K562 (cell line): ENCODE data around the gene SGMS1. TPM values are rescaled to one million over a fixed set of nuclear protein-coding genes. Genes with fewer than 3 reads are reported as not detected.

Experiments used
- ATAC-seq: fragments of 200-7000 bp; cut with Tn5 transposase; 3 replicates; pipeline ENCODE4 v1.9.1; 2020; ENCODE audit warnings: moderate library complexity
- BruUV-seq: library from RNA; stranded (reverse); fragments of 400-500 nt; replicated peaks from 2 replicates; lab custom pipeline; 2021; lab: Mats Ljungman, UMichigan
- CTCF ChIA-PET: fragments of 300-600 bp; formaldehyde crosslinking; extraction: SDS; loops from one replicate; lab custom pipeline; 2021; ENCODE audit warnings: low intra/inter-chr PET ratio; lab: Yijun Ruan, JAX
- POLR2A ChIA-PET: fragments of 300-600, 350-650 bp; sonication (Branson Sonifier 250); formaldehyde crosslinking; extraction: SDS; loops from one replicate; lab custom pipeline; 2021; ENCODE audit warnings: antibody characterized with exemption, inconsistent platforms; lab: Yijun Ruan, JAX
- DNase-seq, 4 experiments: peaks; one replicate each; pipeline versions ENCODE4 v3.0.0 to v3.0.0-alpha.2; 2011 to 2018; ENCODE audit warnings: low spot score in 3 of 4, mixed read lengths in 3 of 4; ENCODE audit errors: extremely low read depth in 1 of 4
- FAIRE-seq: peaks from 2 replicates; lab custom pipeline; 2011; peaks lifted over from hg19 to GRCh38; lab: Jason Lieb, UNC
- H2AFZ ChIP-seq: 2 replicates; pipeline ENCODE4 v1.6.0; 2011; ENCODE audit warnings: low read depth, low read length, control low read depth, inconsistent platforms
- H3K27ac ChIP-seq: fragments of 200-600 bp; 3 replicates; pipeline ENCODE4 v1.8.0; 2011; ENCODE audit warnings: low read depth, mild to moderate bottlenecking, control low read depth, inconsistent platforms, low read length, moderate library complexity, mixed read lengths; ENCODE audit errors: extremely low read depth
- H3K27me3 ChIP-seq, 2 experiments: fragments of 300-600 bp in 1 of 2; 2 replicates in 1 of 2; 3 replicates in 1 of 2; pipeline versions ENCODE4 v1.6.0 to v1.8.0; 2011; ENCODE audit warnings: inconsistent platforms in 2 of 2, low read length in 2 of 2, mild to moderate bottlenecking in 1 of 2, mixed read lengths in 1 of 2, moderate library complexity in 1 of 2; ENCODE audit not compliant: control insufficient read depth in 2 of 2, insufficient read depth in 2 of 2
- H3K36me3 ChIP-seq: fragments of 300-600 bp; 3 replicates; pipeline ENCODE4 v1.8.0; 2011; ENCODE audit warnings: mild to moderate bottlenecking, low read length, inconsistent platforms; ENCODE audit not compliant: control insufficient read depth, insufficient read depth
- H3K4me1 ChIP-seq, 2 experiments: fragments of 200-600 bp in 1 of 2; replicated peaks in 1 of 2; 2 replicates in 1 of 2; 3 replicates in 1 of 2; pipeline versions ENCODE4 v1.5.1 to v1.8.0; 2011; ENCODE audit warnings: inconsistent platforms in 2 of 2, low read length in 2 of 2, mild to moderate bottlenecking in 1 of 2, mixed read lengths in 1 of 2, moderate library complexity in 1 of 2; ENCODE audit not compliant: control insufficient read depth in 2 of 2, insufficient read depth in 2 of 2
- H3K4me2 ChIP-seq: 2 replicates; pipeline ENCODE4 v1.6.1; 2011; ENCODE audit warnings: low read length, control low read depth, inconsistent platforms, mixed read lengths; ENCODE audit not compliant: insufficient read depth
- H3K4me3 ChIP-seq: fragments of 200-600 bp; sonication (generic), shearing (Covaris generic); 2 replicates; pipeline ENCODE4 v1.5.1; 2016; ENCODE audit warnings: control low read depth, inconsistent platforms
- H3K79me2 ChIP-seq: fragments of 200-600 bp; 3 replicates; pipeline ENCODE4 v1.8.0; 2011; ENCODE audit warnings: low read length, inconsistent platforms; ENCODE audit not compliant: control insufficient read depth, insufficient read depth
- H3K9ac ChIP-seq, 2 experiments: 2 replicates each; pipeline versions ENCODE4 v1.6.0 to v1.6.1; 2011; ENCODE audit warnings: low read depth in 2 of 2, low read length in 2 of 2, control low read depth in 1 of 2, inconsistent platforms in 1 of 2, mild to moderate bottlenecking in 1 of 2, mixed read lengths in 1 of 2; ENCODE audit not compliant: insufficient read depth in 1 of 2
- H3K9me1 ChIP-seq: one replicate; pipeline ENCODE4 v1.6.0; 2011; ENCODE audit warnings: inconsistent platforms, mild to moderate bottlenecking, low read length, moderate library complexity; ENCODE audit not compliant: control insufficient read depth, insufficient read depth
- H3K9me3 ChIP-seq: replicated peaks from 2 replicates; pipeline ENCODE4 v1.5.1; 2011; ENCODE audit warnings: low read depth, low read length, inconsistent platforms; ENCODE audit not compliant: control insufficient read depth, insufficient read depth
- H4K20me1 ChIP-seq: replicated peaks from 2 replicates; pipeline ENCODE4 v1.6.1; 2011; ENCODE audit warnings: low read length, inconsistent platforms, mixed read lengths; ENCODE audit not compliant: control insufficient read depth, insufficient read depth
- ATF4 ChIP-seq: fragments of 450-650 bp; formaldehyde crosslinking; IDR thresholded peaks from 2 replicates; pipeline ENCODE4 v1.4.0; 2022; ENCODE audit warnings: mild to moderate bottlenecking, moderate library complexity
- CCNT2 ChIP-seq: IDR thresholded peaks from 2 replicates; pipeline ENCODE4 v1.6.1; 2011; ENCODE audit warnings: borderline replicate concordance, low read depth, mild to moderate bottlenecking, moderate library complexity, mixed read lengths, low read length; ENCODE audit not compliant: insufficient read length; ENCODE audit errors: extremely low read depth
- ETS2 ChIP-seq: IDR thresholded peaks from 2 replicates; pipeline ENCODE4 v1.6.1; 2016; ENCODE audit warnings: borderline replicate concordance, missing genetic modification characterization, mild to moderate bottlenecking, moderate library complexity, missing compliant biosample characterization; ENCODE audit not compliant: poor library complexity, severe bottlenecking
- GATAD2A ChIP-seq: fragments of 450-650 bp; IDR thresholded peaks from 2 replicates; pipeline ENCODE4 v1.6.1; 2017
- HDGF ChIP-seq: fragments of 450-650 bp; IDR thresholded peaks from 2 replicates; pipeline ENCODE4 v1.6.1; 2016
- JUNB ChIP-seq: fragments of 450-650 bp; formaldehyde crosslinking; conservative IDR thresholded peaks from 2 replicates; pipeline ENCODE4 v1.4.0; 2020; ENCODE audit warnings: mild to moderate bottlenecking
- MED1 ChIP-seq: sonication (generic); formaldehyde crosslinking; IDR thresholded peaks from 2 replicates; pipeline ENCODE4 v1.8.1; 2023; ENCODE audit warnings: missing genetic modification reagents, borderline replicate concordance
- MIER1 ChIP-seq: fragments of 450-650 bp; IDR thresholded peaks from 2 replicates; pipeline ENCODE4 v1.6.1; 2016; ENCODE audit warnings: antibody characterized with exemption, mild to moderate bottlenecking, low read depth
- PCBP2 ChIP-seq: fragments of 200-400 bp; formaldehyde crosslinking; IDR thresholded peaks from 2 replicates; pipeline ENCODE4 v1.6.1; 2018; ENCODE audit warnings: low read length, low read depth, mild to moderate bottlenecking, moderate library complexity; ENCODE audit not compliant: poor library complexity, severe bottlenecking
- PHB ChIP-seq: fragments of 250-450 bp; sonication (Bioruptor Pico); IDR thresholded peaks from 2 replicates; pipeline ENCODE4 v1.5.0; 2021
- PTBP1 ChIP-seq: fragments of 200-400 bp; formaldehyde crosslinking; IDR thresholded peaks from 2 replicates; pipeline ENCODE4 v1.6.1; 2017; ENCODE audit warnings: low read depth, low read length
- SIN3B ChIP-seq: fragments of 450-650 bp; IDR thresholded peaks from 2 replicates; pipeline ENCODE4 v1.6.1; 2017; ENCODE audit warnings: low read depth, mild to moderate bottlenecking, moderate library complexity
- SP1 ChIP-seq: sonication (generic); formaldehyde crosslinking; IDR thresholded peaks from 2 replicates; pipeline ENCODE4 v1.8.1; 2022; ENCODE audit warnings: mild to moderate bottlenecking, missing genetic modification reagents
- U2AF1 ChIP-seq: fragments of 200-400 bp; formaldehyde crosslinking; optimal IDR thresholded peaks from 2 replicates; pipeline ENCODE3; 2017; ENCODE audit warnings: mild to moderate bottlenecking, low read depth, low read length, moderate library complexity
- ZNF134 ChIP-seq: fragments of 250-450 bp; sonication (Bioruptor Pico); conservative IDR thresholded peaks from 2 replicates; pipeline ENCODE4 v1.4.0; 2020
- ZNF263 ChIP-seq: sonication (generic); formaldehyde crosslinking; IDR thresholded peaks from 2 replicates; pipeline ENCODE4 v1.8.0; 2022; ENCODE audit warnings: mild to moderate bottlenecking, missing genetic modification reagents, borderline replicate concordance
- ZNF408 ChIP-seq: fragments of 250-450 bp; sonication (Bioruptor Pico); IDR thresholded peaks from 2 replicates; pipeline ENCODE4 v1.4.0; 2020; ENCODE audit warnings: low read depth, mild to moderate bottlenecking, moderate library complexity
- ZNF699 ChIP-seq: fragments of 250-450 bp; sonication (Bioruptor Pico); IDR thresholded peaks from 2 replicates; pipeline ENCODE4 v1.8.0; 2021; ENCODE audit warnings: mild to moderate bottlenecking, moderate library complexity; ENCODE audit not compliant: insufficient replicate concordance
- ZNF717 ChIP-seq: fragments of 250-450 bp; sonication (Bioruptor Pico); IDR thresholded peaks from 2 replicates; pipeline ENCODE4 v1.5.0; 2021
- ZZZ3 ChIP-seq: fragments of 450-650 bp; IDR thresholded peaks from 2 replicates; pipeline ENCODE4 v1.6.1; 2016; ENCODE audit warnings: antibody characterized with exemption, mild to moderate bottlenecking, moderate library complexity
- WGBS: fragments of 100-300 bp; shearing (Covaris generic); methylation state at CpG from one replicate; pipeline ENCODE4 v1.1.6; 2016; ENCODE audit warnings: low coverage, mixed read lengths; ENCODE audit not compliant: insufficient coverage; ENCODE audit errors: missing lambda C conversion rate; 5-methylcytosine and 5-hydroxymethylcytosine counted together
- in situ Hi-C: fragments of 300-500 bp; cut with MboI; formaldehyde crosslinking; loops from 4 replicates; pipeline ENCODE4 v1.15.0; 2018; ENCODE audit warnings: inconsistent platforms, mixed read lengths
- intact Hi-C: fragments of 100-400 bp; cut with micrococcal nuclease; formaldehyde crosslinking; loops from 2 replicates; pipeline ENCODE4 v1.14.2; 2022
- polyA plus RNA-seq, 8 experiments: library from polyadenylated mRNA; depleted of rRNA in 4 of 8; stranded (reverse) in 5 of 8; unstranded in 3 of 8; fragments of >200 nt; fragmentation: Nextera tagmentation in 2 of 8; fragmentation: Illumina TruSeq in 1 of 8; extraction: Ambion mirVana in 2 of 8; extraction: Trizol in 1 of 8; gene quantifications; 2 replicates each; pipeline versions ENCODE4 v1.2.1 to v1.2.3, GENCODE V29; 2011 to 2014; ENCODE audit warnings: inconsistent platforms in 1 of 8, missing spikeins in 1 of 8
- total RNA-seq, 7 experiments: library from RNA; depleted of rRNA in 6 of 7; stranded (reverse); fragments of >200 nt in 6 of 7; fragmentation: Illumina TruSeq in 2 of 7; extraction: Trizol in 2 of 7; gene quantifications; 2 replicates each; pipeline versions ENCODE4 v1.2.1 to v1.2.3, GENCODE V29; 2011 to 2021; ENCODE audit warnings: low replicate concordance in 1 of 7
- TF ChIP-seq, protein P1 (sequence below): sonication (generic); IDR thresholded peaks from 2 replicates; pipeline ENCODE4 v1.6.1; 2016

SGMS1 gene
- total and polyA plus RNA-seq, 9 of the 15 experiments (the other 6 are each of a cell fraction or from before 2014, with no cell fraction given) = 22.6 to 232 (median 82.2) TPM

- ChIA-PET POLR2A (interaction anchor here (1.1 to 5.7 kb wide), 3 partner anchors 8 to 12 kb away, joined by 5 to 50 read pairs (median 5); no protein-coding TSS in a partner anchor), CTCF (interaction anchor here (0.5 kb wide), 1 partner anchor 274 kb away, joined by 3 read pairs; no protein-coding TSS in a partner anchor)
- in situ Hi-C loops (no loop called here), intact Hi-C loops (loop anchor here (2.0 kb wide), 1 partner anchor 13 kb away; no protein-coding TSS in a partner anchor)
- peaks cover 26 to 52% of the 10 kb centered on the region in 2 experiments for H3K4me1 ChIP-seq
- ATAC-seq (peak; percentile 68), FAIRE-seq (peak; percentile 80), DNase-seq (peak in 2 of 4 experiments; percentile 67 to 85)
- no peaks in the 10 kb centered on the region for H3K27me3 ChIP-seq
- H3K9me3 ChIP-seq = no peaks in the 10 kb centered on the region
- peak overlapping the region; percentile 81 for H3K4me2 ChIP-seq
- no TSS peak for BruUV-seq
- peaks cover 30% of the 10 kb centered on the region for H3K36me3 ChIP-seq
- H3K9me1 ChIP-seq = no peaks in the 10 kb centered on the region
- 24% methylated on average over 9 of the region's 9 CpGs for WGBS
- H3K79me2 ChIP-seq = peaks cover 92% of the 10 kb centered on the region
- H3K9ac ChIP-seq = peak overlapping the region; percentile 49 to 54; a peak in 3 of 4 replicates
- no peaks in the 10 kb centered on the region for H4K20me1 ChIP-seq
- H3K4me3 ChIP-seq = no peak overlapping the region
- peak overlapping the region; percentile 77 for H3K27ac ChIP-seq
- H2AFZ ChIP-seq = peak overlapping the region; percentile 21
- TF ChIP-seq HDGF (no peak; the same call in 1 of the 2 replicates), ZZZ3 (no peak), PTBP1 (no peak), ETS2 (tag) (no peak), GATAD2A (peak; percentile 39; the same call in 1 of the 2 replicates), MIER1 (no peak), ATF4 (CRISPR knock-in tag) (no peak), ZNF699 (CRISPR knock-in tag) (no peak), ZNF134 (CRISPR knock-in tag) (no peak), SP1 (CRISPR knock-in tag) (0 out of 2 replicates have a peak, but pooled peaks have one; percentile 17), ZNF717 (CRISPR knock-in tag) (no peak), PCBP2 (no peak), PHB (CRISPR knock-in tag) (no peak), U2AF1 (no peak), JUNB (CRISPR knock-in tag) (no peak), CCNT2 (no peak), ZNF408 (CRISPR knock-in tag) (no peak), SIN3B (no peak), ZNF263 (CRISPR knock-in tag) (no peak), MED1 (no peak)
- TF ChIP-seq, protein P1, sequence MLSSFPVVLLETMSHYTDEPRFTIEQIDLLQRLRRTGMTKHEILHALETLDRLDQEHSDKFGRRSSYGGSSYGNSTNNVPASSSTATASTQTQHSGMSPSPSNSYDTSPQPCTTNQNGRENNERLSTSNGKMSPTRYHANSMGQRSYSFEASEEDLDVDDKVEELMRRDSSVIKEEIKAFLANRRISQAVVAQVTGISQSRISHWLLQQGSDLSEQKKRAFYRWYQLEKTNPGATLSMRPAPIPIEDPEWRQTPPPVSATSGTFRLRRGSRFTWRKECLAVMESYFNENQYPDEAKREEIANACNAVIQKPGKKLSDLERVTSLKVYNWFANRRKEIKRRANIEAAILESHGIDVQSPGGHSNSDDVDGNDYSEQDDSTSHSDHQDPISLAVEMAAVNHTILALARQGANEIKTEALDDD = peak; percentile 83
These were observed 58.3 kb downstream of the SGMS1 start for GRCh38 chr10:50565301-50566083.
